H9 (cell line): ENCODE results near the gene AFF2. TPM values are rescaled to one million over a fixed set of nuclear protein-coding genes. Genes with fewer than 3 reads are reported as not detected.

Experiments
- DNase-seq: peaks from one replicate; pipeline ENCODE4 v3.0.0-alpha.2; 2017
- H2AFZ ChIP-seq: one replicate; pipeline ENCODE4 v1.6.1; 2013; ENCODE audit warnings: mild to moderate bottlenecking, low read length, control low read depth, moderate library complexity
- H2AK5ac ChIP-seq: 2 replicates; pipeline ENCODE4 v1.6.1; 2013; ENCODE audit warnings: low read length, control low read depth, mixed read lengths; ENCODE audit not compliant: insufficient read length
- H2BK120ac ChIP-seq: one replicate; pipeline ENCODE4 v1.6.1; 2013; ENCODE audit warnings: low read depth, mild to moderate bottlenecking, low read length, control low read depth, inconsistent platforms; ENCODE audit not compliant: poor library complexity, severe bottlenecking
- H2BK12ac ChIP-seq: 2 replicates; pipeline ENCODE4 v1.6.1; 2013; ENCODE audit warnings: low read length, control low read depth, mixed read lengths, low read depth; ENCODE audit not compliant: insufficient read length
- H2BK15ac ChIP-seq: 2 replicates; pipeline ENCODE4 v1.6.1; 2013; ENCODE audit warnings: low read depth, low read length, control low read depth
- H2BK20ac ChIP-seq: one replicate; pipeline ENCODE4 v1.6.1; 2013; ENCODE audit warnings: low read depth, mild to moderate bottlenecking, low read length, control low read depth, inconsistent platforms; ENCODE audit not compliant: poor library complexity, severe bottlenecking
- H2BK5ac ChIP-seq: 2 replicates; pipeline ENCODE4 v1.6.1; 2013; ENCODE audit warnings: low read length, control low read depth, mixed read lengths; ENCODE audit not compliant: insufficient read length
- H3K14ac ChIP-seq: 2 replicates; pipeline ENCODE4 v1.6.1; 2013; ENCODE audit warnings: low read length, control low read depth; ENCODE audit not compliant: insufficient read depth
- H3K18ac ChIP-seq: 2 replicates; pipeline ENCODE4 v1.6.1; 2013; ENCODE audit warnings: low read depth, mild to moderate bottlenecking, mixed read lengths, low read length, control low read depth; ENCODE audit not compliant: insufficient read length
- H3K23ac ChIP-seq: 2 replicates; pipeline ENCODE4 v1.6.1; 2013; ENCODE audit warnings: low read length, control low read depth, mixed read lengths, low read depth; ENCODE audit not compliant: insufficient read length
- H3K23me2 ChIP-seq: 2 replicates; pipeline ENCODE4 v1.6.1; 2013; ENCODE audit warnings: low read depth, mild to moderate bottlenecking, mixed read lengths, low read length, control low read depth; ENCODE audit not compliant: insufficient read length, poor library complexity, severe bottlenecking
- H3K27ac ChIP-seq: 2 replicates; pipeline ENCODE4 v1.5.1; 2013; ENCODE audit warnings: low read length, control low read depth, mixed read lengths, low read depth; ENCODE audit not compliant: insufficient read length
- H3K27me3 ChIP-seq: 2 replicates; pipeline ENCODE4 v1.6.1; 2013; ENCODE audit warnings: low read length, control low read depth, inconsistent platforms; ENCODE audit not compliant: insufficient read depth
- H3K4ac ChIP-seq: 2 replicates; pipeline ENCODE4 v1.6.1; 2013; ENCODE audit warnings: low read depth, mild to moderate bottlenecking, control low read depth, inconsistent platforms, low read length, moderate library complexity
- H3K4me1 ChIP-seq: 2 replicates; pipeline ENCODE4 v1.6.1; 2013; ENCODE audit warnings: low read length, control low read depth, inconsistent platforms; ENCODE audit not compliant: insufficient read depth
- H3K4me2 ChIP-seq: 2 replicates; pipeline ENCODE4 v1.6.1; 2013; ENCODE audit warnings: low read length, control low read depth, mixed read lengths; ENCODE audit not compliant: insufficient read length, insufficient read depth
- H3K56ac ChIP-seq: 2 replicates; pipeline ENCODE4 v1.6.1; 2013; ENCODE audit warnings: low read depth, mild to moderate bottlenecking, mixed read lengths, low read length, control low read depth; ENCODE audit not compliant: insufficient read length
- H3K79me1 ChIP-seq: 2 replicates; pipeline ENCODE4 v1.6.1; 2013; ENCODE audit warnings: low read depth, mild to moderate bottlenecking, moderate library complexity, low read length, control low read depth, inconsistent platforms; ENCODE audit not compliant: insufficient read depth, poor library complexity, severe bottlenecking
- H3K79me2 ChIP-seq: 2 replicates; pipeline ENCODE4 v1.6.1; 2013; ENCODE audit warnings: low read length, control low read depth, inconsistent platforms; ENCODE audit not compliant: insufficient read depth
- H3K9ac ChIP-seq: 2 replicates; pipeline ENCODE4 v1.6.1; 2013; ENCODE audit warnings: low read length, control low read depth, mixed read lengths; ENCODE audit not compliant: insufficient read length; ENCODE audit errors: extremely low read depth
- H3K9me3 ChIP-seq: one replicate; pipeline ENCODE4 v1.6.1; 2013; ENCODE audit warnings: low read depth, low read length, inconsistent platforms; ENCODE audit not compliant: control insufficient read depth
- H3T11ph ChIP-seq: one replicate; pipeline ENCODE4 v1.6.1; 2013; ENCODE audit warnings: mild to moderate bottlenecking, low read length, control low read depth, inconsistent platforms
- H4K20me1 ChIP-seq: one replicate; pipeline ENCODE4 v1.6.1; 2013; ENCODE audit not compliant: control insufficient read depth, insufficient read length, insufficient read depth
- H4K5ac ChIP-seq: 2 replicates; pipeline ENCODE4 v1.6.1; 2013; ENCODE audit warnings: low read depth, mild to moderate bottlenecking, mixed read lengths, low read length, control low read depth; ENCODE audit not compliant: insufficient read length
- H4K8ac ChIP-seq: replicated peaks from 2 replicates; pipeline ENCODE4 v1.6.1; 2013; ENCODE audit warnings: low read length, control low read depth, mixed read lengths, low read depth; ENCODE audit not compliant: insufficient read length
- H4K91ac ChIP-seq: 2 replicates; pipeline ENCODE4 v1.6.1; 2013; ENCODE audit warnings: low read depth, mild to moderate bottlenecking, moderate library complexity, mixed read lengths, low read length, control low read depth; ENCODE audit not compliant: insufficient read length
- H3K27ac Mint-ChIP-seq, 3 experiments: 2 replicates in 2 of 3; 3 replicates in 1 of 3; pipeline ENCODE4 v1.8.0; 2020 to 2021; ENCODE audit warnings: mixed read lengths in 3 of 3, mild to moderate bottlenecking in 1 of 3, moderate library complexity in 1 of 3
- H3K27me3 Mint-ChIP-seq: 2 replicates; pipeline ENCODE4 v1.8.0; 2021; ENCODE audit warnings: low read depth, mild to moderate bottlenecking, moderate library complexity, mixed read lengths
- H3K36me3 Mint-ChIP-seq, 3 experiments: 2 replicates in 2 of 3; 3 replicates in 1 of 3; pipeline ENCODE4 v1.8.0; 2020 to 2021; ENCODE audit warnings: low read depth in 3 of 3, mixed read lengths in 3 of 3; ENCODE audit not compliant: insufficient read depth in 1 of 3
- H3K4me1 Mint-ChIP-seq, 2 experiments: 2 replicates each; pipeline ENCODE4 v1.8.0; 2020; ENCODE audit warnings: mixed read lengths in 2 of 2
- H3K4me3 Mint-ChIP-seq, 2 experiments: 2 replicates in 1 of 2; 3 replicates in 1 of 2; pipeline ENCODE4 v1.8.0; 2020 to 2021; ENCODE audit warnings: mild to moderate bottlenecking in 2 of 2, mixed read lengths in 2 of 2, moderate library complexity in 1 of 2
- H3K9me3 Mint-ChIP-seq, 2 experiments: 2 replicates in 1 of 2; 3 replicates in 1 of 2; pipeline ENCODE4 v1.8.0; 2020; ENCODE audit warnings: mild to moderate bottlenecking in 2 of 2, mixed read lengths in 2 of 2, moderate library complexity in 1 of 2
- CTCF ChIP-seq: fragments of 200-600 bp; sonication (generic); conservative IDR thresholded peaks from 3 replicates; pipeline ENCODE4 v1.8.0; 2021; ENCODE audit warnings: antibody characterized with exemption, mild to moderate bottlenecking
- WGBS: extraction: QIAGEN DNeasy Blood & Tissue Kit; methylation state at CpG from one replicate; pipeline ENCODE4 v1.1.7; 2013; ENCODE audit warnings: missing lambda C conversion rate, low lambda C conversion rate, mixed read lengths; ENCODE audit not compliant: insufficient read length; ENCODE audit errors: extremely low coverage; 5-methylcytosine and 5-hydroxymethylcytosine counted together
- total RNA-seq: library from RNA; stranded (reverse); gene quantifications from 2 replicates; pipeline ENCODE4 v1.2.1, GENCODE V29; 2021

AFF2 gene
- total RNA-seq, 1 experiment from 2014 or later, result 14.6 TPM

GRCh38 chrX:148933881-148934280, 433.5 kb downstream of the AFF2 start:
- Histone ChIP-seq H3K23me2 (no peaks in the 10 kb centered on the region), H3K79me1 (no peaks in the 10 kb centered on the region), H2BK5ac (no peak overlapping the region), H3K56ac (no peak overlapping the region), H3K4me1 (no peaks in the 10 kb centered on the region), H3K23ac (no peak overlapping the region), H3K79me2 (no peaks in the 10 kb centered on the region), H2AFZ (no peak overlapping the region), H2BK15ac (no peak overlapping the region), H3K9ac (no peak overlapping the region), H4K91ac (no peak overlapping the region), H3K18ac (no peak overlapping the region), H2AK5ac (no peak overlapping the region), H2BK12ac (no peak overlapping the region), H3K4ac (no peak overlapping the region), H2BK20ac (no peak overlapping the region), H3K14ac (no peak overlapping the region), H3K27me3 (no peaks in the 10 kb centered on the region), H4K8ac (no peak overlapping the region), H2BK120ac (no peak overlapping the region), H3K4me2 (no peak overlapping the region), H4K5ac (no peak overlapping the region), H3T11ph (no peak overlapping the region), H3K27ac (no peak overlapping the region), H4K20me1 (no peaks in the 10 kb centered on the region), H3K9me3 (peaks cover 49% of the 10 kb centered on the region)
- Mint-ChIP-seq H3K9me3 (peaks cover 47 to 56% of the 10 kb centered on the region in 2 experiments), H3K36me3 (no peaks in the 10 kb centered on the region; a peak in 2 of 7 replicates), H3K27ac (no peak overlapping the region), H3K4me3 (no peak overlapping the region), H3K4me1 (no peaks in the 10 kb centered on the region), H3K27me3 (no peaks in the 10 kb centered on the region)
- no peak for TF ChIP-seq CTCF
- no peak for DNase-seq
- WGBS, result no CpG with 5 or more reads among the region's 4 CpGs
